Heart left ventricle (tissue), 13 donors: ENCODE results near the gene LONP2.

Source experiments
- CTCF ChIP-seq, 12 donors: fragments of 200-600 bp; sonication (generic) in 4 of 12; IDR thresholded peaks; one replicate each; pipeline versions ENCODE4 v1.5.0 to v1.8.0; 2018 to 2022; ENCODE audit warnings: antibody characterized with exemption in 12 of 12, mild to moderate bottlenecking in 5 of 12
- POLR2A ChIP-seq, 2 donors: fragments of 450-650 bp; IDR thresholded peaks; one replicate each; pipeline ENCODE4 v1.6.1; 2017; ENCODE audit warnings: antibody characterized with exemption in 2 of 2, mild to moderate bottlenecking in 2 of 2, moderate library complexity in 2 of 2
- donor health status: ischemic (EF 13 %, LVEDD 7.1; RV severe dilation, severe dysfunction).
- donor health status: DM: no; HTN: yes; CAD: no.
- donor health status: DM: no; HTN: no; CAD: no.
- donor health status: ischemic (EF 25% LVEDD 6.9; RV normal size, moderate dysfunction).
- donor health status: ischemic (EF 25% LVEDD 5.7; RV mildly dilated, moderate dysfunction).
- donor health status: ischemic (EF 35%, LVEDD 5.7; RV mildly dilated, moderate dysfunction).
- donor health status: nonischemic (EF 11% LVEDD 7.7; RV severe dilation, severe dysfunction).
- donor health status: DM: yes; HTN: yes; CAD: no.
- donor health status: PGD.
- donor health status: ischemic (EF 29% LVEDD 5.4; RV normal size, mild dysfunction).
- donor health status: nonischemic (EF 23%, LVEDD 6.1; RV moderate dilation, normal function).

- no peak for TF ChIP-seq CTCF (IDR thresholded peaks at IDR 0.05)
- TF ChIP-seq POLR2A (IDR thresholded peaks at IDR 0.05), result no peak
These were observed 47.7 kb downstream of the LONP2 start for GRCh38 chr16:48291754-48292153.
